PC-3 (cell line): ENCODE results near the gene JCHAIN. TPM values are rescaled to one million over a fixed set of nuclear protein-coding genes. Genes with fewer than 3 reads are reported as not detected.

Experiments
- ATAC-seq: fragments of 200-7000 bp; cut with Tn5 transposase; 2 replicates; pipeline ENCODE4 v1.9.1; 2020; ENCODE audit warnings: mild to moderate bottlenecking, moderate library complexity
- BruUV-seq: library from RNA; stranded (reverse); fragments of 400-500 nt; replicated peaks from 2 replicates; lab custom pipeline; 2021; lab: Mats Ljungman, UMichigan
- CTCF ChIA-PET: fragments of 300-600 bp; sonication (Branson Sonifier 250); formaldehyde crosslinking; loops from one replicate; lab custom pipeline; 2022; ENCODE audit warnings: antibody characterized with exemption; lab: Charles Lee
- POLR2A ChIA-PET: fragments of 300-600 bp; sonication (Branson Sonifier 250); formaldehyde crosslinking; loops from one replicate; lab custom pipeline; 2022; ENCODE audit warnings: antibody characterized with exemption; ENCODE audit not compliant: unreplicated experiment; lab: Charles Lee
- DNase-seq: peaks from one replicate; pipeline ENCODE4 v3.0.0-alpha.2; 2015
- H2AFZ ChIP-seq: fragments of 300-600 bp; sonication (generic); 2 replicates; pipeline ENCODE4 v1.6.0; 2016; ENCODE audit warnings: antibody characterized with exemption, low read length
- H3F3A ChIP-seq: fragments of 300-600 bp; sonication (generic); one replicate; pipeline ENCODE4 v1.6.0; 2017; ENCODE audit warnings: antibody characterized with exemption, low read length, control low read depth, mild to moderate bottlenecking; ENCODE audit not compliant: unreplicated experiment
- H3K27ac ChIP-seq: fragments of 300-600 bp; sonication (generic); 2 replicates; pipeline ENCODE4 v1.5.1; 2016; ENCODE audit warnings: mild to moderate bottlenecking, low read length
- H3K27me3 ChIP-seq: fragments of 300-600 bp; sonication (generic); 2 replicates; pipeline ENCODE4 v1.6.1; 2016; ENCODE audit warnings: low read length, mixed read lengths
- H3K36me3 ChIP-seq: fragments of 300-600 bp; sonication (generic); 2 replicates; pipeline ENCODE4 v1.6.1; 2016; ENCODE audit warnings: low read depth, mixed run types, low read length, mixed read lengths
- H3K4me1 ChIP-seq: fragments of 300-600 bp; sonication (generic); 2 replicates; pipeline ENCODE4 v1.5.1; 2016; ENCODE audit warnings: low read length; ENCODE audit not compliant: insufficient read depth
- H3K4me2 ChIP-seq: fragments of 300-600 bp; sonication (generic); 2 replicates; pipeline ENCODE4 v1.6.0; 2016; ENCODE audit warnings: low read length
- H3K4me3 ChIP-seq: fragments of 300-600 bp; sonication (generic); 2 replicates; pipeline ENCODE4 v1.5.1; 2016; ENCODE audit warnings: mild to moderate bottlenecking, low read length, mixed read lengths
- H3K79me2 ChIP-seq: fragments of 300-600 bp; sonication (generic); 2 replicates; pipeline ENCODE4 v1.6.1; 2017; ENCODE audit warnings: low read length, mixed read lengths
- H3K9ac ChIP-seq: fragments of 300-600 bp; sonication (generic); 2 replicates; pipeline ENCODE4 v1.6.0; 2016; ENCODE audit warnings: mild to moderate bottlenecking, low read length
- H3K9me2 ChIP-seq: fragments of 300-600 bp; sonication (generic); replicated peaks from 2 replicates; pipeline ENCODE4 v1.6.1; 2016; ENCODE audit warnings: mixed run types, low read length, mixed read lengths
- H3K9me3 ChIP-seq: fragments of 300-600 bp; sonication (generic); 2 replicates; pipeline ENCODE4 v1.6.1; 2016; ENCODE audit warnings: low read length, mixed read lengths
- H4K20me1 ChIP-seq: fragments of 300-600 bp; sonication (generic); 2 replicates; pipeline ENCODE4 v1.6.1; 2016; ENCODE audit warnings: low read length, mixed read lengths
- EZH2 ChIP-seq: fragments of 300-600 bp; sonication (generic); IDR thresholded peaks from one replicate; pipeline ENCODE4 v1.6.1; 2017; ENCODE audit warnings: antibody characterized with exemption, mild to moderate bottlenecking, low read length; ENCODE audit not compliant: unreplicated experiment
- EZH2phosphoT487 ChIP-seq: fragments of 300-600 bp; sonication (generic); IDR thresholded peaks from 2 replicates; pipeline ENCODE4 v1.6.1; 2018; ENCODE audit warnings: mild to moderate bottlenecking, antibody characterized with exemption, low read length, borderline replicate concordance
- intact Hi-C: fragments of 100-400 bp; cut with micrococcal nuclease; formaldehyde crosslinking; loops from 2 replicates; pipeline ENCODE4 v1.9.0; 2023
- total RNA-seq: library from RNA; depleted of rRNA; stranded (reverse); fragments of >200 nt; gene quantifications from 2 replicates; pipeline ENCODE4 v1.2.3, GENCODE V29; 2014
- TF ChIP-seq, protein P1 (sequence below): fragments of 300-600 bp; sonication (generic); conservative IDR thresholded peaks from 2 replicates; pipeline ENCODE4 v1.5.1; 2017; ENCODE audit warnings: antibody characterized with exemption, low read depth, mild to moderate bottlenecking, low read length

Gene JCHAIN
- total RNA-seq, 1 experiment from 2014 or later = not detected

DNA sequence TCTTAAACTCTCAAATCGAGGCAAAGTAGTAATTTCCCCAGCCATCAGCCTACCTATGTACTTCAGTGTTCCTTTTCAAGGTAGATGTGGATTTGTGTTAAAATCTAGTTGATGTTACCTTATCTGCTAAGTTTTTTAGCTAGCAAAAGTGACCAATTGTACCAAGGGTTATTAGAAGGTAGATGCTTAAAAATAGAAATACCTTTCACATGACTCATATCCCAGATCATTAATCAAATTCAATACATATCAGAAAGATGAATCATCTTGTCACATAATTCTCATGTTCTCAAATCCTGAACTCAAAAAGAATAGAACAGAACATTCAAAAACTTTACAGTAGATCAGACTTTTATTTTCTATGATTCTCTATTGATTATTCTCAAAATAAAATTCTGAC, 34.3 kb downstream of the JCHAIN start:
- intact Hi-C loops = no loop called here
- H3K4me2 ChIP-seq = peak overlapping the region; percentile 33
- ChIA-PET POLR2A (interaction anchor here (0.5 kb wide), 1 partner anchor 207 kb away, joined by 25 read pairs; no protein-coding TSS in a partner anchor), CTCF (interaction anchor here (0.6 kb wide), 1 partner anchor 253 kb away, joined by 4 read pairs; no protein-coding TSS in a partner anchor)
- TF ChIP-seq, protein P1, sequence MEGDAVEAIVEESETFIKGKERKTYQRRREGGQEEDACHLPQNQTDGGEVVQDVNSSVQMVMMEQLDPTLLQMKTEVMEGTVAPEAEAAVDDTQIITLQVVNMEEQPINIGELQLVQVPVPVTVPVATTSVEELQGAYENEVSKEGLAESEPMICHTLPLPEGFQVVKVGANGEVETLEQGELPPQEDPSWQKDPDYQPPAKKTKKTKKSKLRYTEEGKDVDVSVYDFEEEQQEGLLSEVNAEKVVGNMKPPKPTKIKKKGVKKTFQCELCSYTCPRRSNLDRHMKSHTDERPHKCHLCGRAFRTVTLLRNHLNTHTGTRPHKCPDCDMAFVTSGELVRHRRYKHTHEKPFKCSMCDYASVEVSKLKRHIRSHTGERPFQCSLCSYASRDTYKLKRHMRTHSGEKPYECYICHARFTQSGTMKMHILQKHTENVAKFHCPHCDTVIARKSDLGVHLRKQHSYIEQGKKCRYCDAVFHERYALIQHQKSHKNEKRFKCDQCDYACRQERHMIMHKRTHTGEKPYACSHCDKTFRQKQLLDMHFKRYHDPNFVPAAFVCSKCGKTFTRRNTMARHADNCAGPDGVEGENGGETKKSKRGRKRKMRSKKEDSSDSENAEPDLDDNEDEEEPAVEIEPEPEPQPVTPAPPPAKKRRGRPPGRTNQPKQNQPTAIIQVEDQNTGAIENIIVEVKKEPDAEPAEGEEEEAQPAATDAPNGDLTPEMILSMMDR = no peak
- no peak for TF ChIP-seq EZH2
- H3K27ac ChIP-seq = no peak overlapping the region
- peak; percentile 58 for ATAC-seq
- no peaks in the 10 kb centered on the region for H3F3A ChIP-seq
- H3K27me3 ChIP-seq = no peaks in the 10 kb centered on the region
- no peaks in the 10 kb centered on the region for H3K79me2 ChIP-seq
- BruUV-seq = no TSS peak
- H3K9ac ChIP-seq = no peak overlapping the region
- H3K4me1 ChIP-seq = peaks cover 16% of the 10 kb centered on the region
- H3K4me3 ChIP-seq = no peak overlapping the region
- peak; percentile 95 for DNase-seq
- no peak overlapping the region for H2AFZ ChIP-seq
- no peaks in the 10 kb centered on the region for H3K36me3 ChIP-seq
- no peaks in the 10 kb centered on the region for H3K9me2 ChIP-seq
- no peaks in the 10 kb centered on the region for H4K20me1 ChIP-seq
- H3K9me3 ChIP-seq = no peaks in the 10 kb centered on the region

DNA sequence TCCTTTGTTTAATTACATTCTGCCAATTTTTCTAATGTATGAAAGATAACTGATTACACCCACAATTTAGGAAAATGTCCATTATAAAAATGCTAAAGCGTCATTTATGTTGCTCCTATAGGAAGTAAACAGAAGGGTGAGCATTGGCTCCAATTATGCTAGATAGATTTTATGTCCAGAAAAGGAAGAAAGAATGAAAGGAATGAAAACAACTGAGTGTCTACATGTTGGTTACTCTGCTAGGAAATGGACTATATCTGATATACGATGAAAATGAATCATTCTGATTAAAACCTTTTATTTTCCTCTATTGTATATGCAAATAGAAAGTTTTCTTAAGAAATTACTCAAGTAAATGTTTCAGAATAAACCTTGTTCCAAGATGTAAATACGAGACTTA, 36.1 kb downstream of the JCHAIN start:
- H3K9me2 ChIP-seq = no peaks in the 10 kb centered on the region
- H3K9me3 ChIP-seq = no peaks in the 10 kb centered on the region
- H3K9ac ChIP-seq = no peak overlapping the region
- TF ChIP-seq, protein P1 = no peak
- no peak for TF ChIP-seq EZH2
- DNase-seq = no peak
- CTCF ChIA-PET = no interaction called here
- no peaks in the 10 kb centered on the region for H3K27me3 ChIP-seq
- H3K4me1 ChIP-seq = peaks cover 13% of the 10 kb centered on the region
- no peak overlapping the region for H3K4me3 ChIP-seq
- H3F3A ChIP-seq = no peaks in the 10 kb centered on the region
- no peaks in the 10 kb centered on the region for H3K36me3 ChIP-seq
- H3K27ac ChIP-seq = no peak overlapping the region
- POLR2A ChIA-PET = no interaction called here
- no peak overlapping the region for H2AFZ ChIP-seq
- H4K20me1 ChIP-seq = no peaks in the 10 kb centered on the region
- H3K4me2 ChIP-seq = no peak overlapping the region
- H3K79me2 ChIP-seq = no peaks in the 10 kb centered on the region
- ATAC-seq = no peak
- no TSS peak for BruUV-seq
- intact Hi-C loops = no loop called here

DNA sequence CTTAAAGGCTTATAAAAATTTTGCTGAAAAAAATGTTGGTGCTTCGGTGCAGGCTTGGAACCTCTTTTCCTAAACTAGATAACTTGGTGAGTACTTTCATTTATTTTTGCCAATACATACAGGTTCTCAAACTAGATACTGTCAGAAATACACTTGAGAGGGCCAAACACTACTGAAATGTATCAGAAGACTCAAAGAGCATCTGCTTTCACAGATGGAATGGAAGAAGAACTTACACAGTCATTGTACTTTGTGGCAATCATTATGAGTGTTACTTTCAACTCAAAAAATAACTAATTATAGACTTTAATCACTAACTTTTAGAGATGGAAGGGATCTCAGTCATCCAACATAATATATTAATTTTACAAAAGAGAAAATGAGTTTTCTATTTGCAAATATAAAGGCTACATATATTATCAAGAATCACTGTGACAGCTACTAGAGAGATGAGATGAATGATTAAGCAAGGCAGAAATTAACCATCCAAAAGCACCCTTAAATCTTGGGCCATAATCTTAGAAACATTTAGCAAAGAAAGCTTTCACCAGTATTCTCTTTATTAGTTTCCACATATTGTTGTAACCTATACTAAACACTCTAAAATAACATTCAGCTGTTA, 36.7 kb downstream of the JCHAIN start:
- DNase-seq = no peak
- Histone ChIP-seq H4K20me1 (no peaks in the 10 kb centered on the region), H3F3A (no peaks in the 10 kb centered on the region), H3K36me3 (no peaks in the 10 kb centered on the region), H3K9me2 (no peaks in the 10 kb centered on the region), H3K27me3 (no peaks in the 10 kb centered on the region), H3K79me2 (no peaks in the 10 kb centered on the region), H3K4me3 (no peak overlapping the region), H3K9me3 (no peaks in the 10 kb centered on the region), H3K4me1 (peaks cover 13% of the 10 kb centered on the region), H3K9ac (no peak overlapping the region), H2AFZ (no peak overlapping the region), H3K27ac (no peak overlapping the region), H3K4me2 (no peak overlapping the region)
- intact Hi-C loops = no loop called here
- TF ChIP-seq EZH2 = no peak
- TF ChIP-seq EZH2phosphoT487 = no peak
- TF ChIP-seq, protein P1 = no peak
- no TSS peak for BruUV-seq
- CTCF ChIA-PET = no interaction called here
- POLR2A ChIA-PET = no interaction called here
- no peak for ATAC-seq
